Loucy (cell line): ENCODE measurements around the gene ZDHHC4.

Experiments used
- EZH2phosphoT487 ChIP-seq: fragments of 200-600 bp; IDR thresholded peaks from 2 replicates; pipeline ENCODE4 v1.6.1; 2018; ENCODE audit warnings: antibody characterized with exemption, mild to moderate bottlenecking, moderate library complexity, borderline replicate concordance
- TF ChIP-seq, protein P1 (sequence below): fragments of 200-600 bp; sonication (generic); conservative IDR thresholded peaks from 2 replicates; pipeline ENCODE4 v1.5.1; 2014; ENCODE audit warnings: mild to moderate bottlenecking, antibody characterized with exemption, low read length

DNA sequence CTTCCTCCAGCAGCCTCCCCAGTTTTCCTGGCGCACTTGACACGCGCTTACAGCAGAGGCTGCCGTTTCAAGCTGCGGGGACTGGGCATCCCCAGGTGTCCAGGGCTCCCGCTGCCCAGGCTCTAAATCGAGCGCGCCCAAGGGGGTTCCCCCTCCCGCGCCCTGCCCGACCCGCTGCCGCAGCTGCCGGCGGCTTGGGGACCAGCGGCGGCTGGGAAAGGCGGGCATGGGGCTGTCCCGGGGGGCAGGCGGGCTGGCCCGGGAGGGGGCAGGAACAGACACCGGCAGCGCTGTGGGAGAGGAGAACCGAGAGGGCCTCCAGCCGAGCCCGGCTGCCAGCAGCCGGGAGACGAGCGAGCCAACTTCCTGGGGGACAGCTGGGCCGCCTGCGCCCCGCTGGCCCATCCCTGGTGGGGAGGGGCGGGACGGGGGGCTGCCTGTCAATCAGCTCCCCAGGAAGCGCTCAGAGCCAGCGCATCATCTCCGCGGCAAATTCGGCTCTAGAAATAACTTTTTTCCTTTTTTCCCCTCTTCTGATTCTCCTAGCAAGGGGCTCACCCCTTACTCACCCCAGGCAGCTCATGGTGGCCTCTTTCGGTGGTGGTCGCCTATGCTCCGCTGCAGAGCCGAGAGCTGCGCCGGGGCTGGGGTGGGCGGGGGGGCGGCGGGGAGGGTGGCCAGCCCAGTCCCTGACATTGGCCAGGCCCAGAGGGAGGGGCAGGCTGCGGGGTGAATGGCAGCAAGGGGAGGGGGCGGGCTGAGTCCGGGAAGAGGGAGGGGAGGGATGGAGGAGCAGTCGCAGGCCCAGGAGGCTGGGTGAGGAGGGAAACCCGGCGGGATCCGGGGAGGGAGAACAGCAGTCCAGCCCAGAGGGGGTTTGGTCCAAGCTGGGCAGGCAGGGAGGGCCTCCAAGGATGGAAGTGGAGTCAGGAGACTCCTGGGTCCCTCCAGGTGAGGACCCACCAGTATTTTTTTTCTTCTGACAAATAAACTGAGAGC is 40.7 kb upstream of the ZDHHC4 start:
- TF ChIP-seq, protein P1, sequence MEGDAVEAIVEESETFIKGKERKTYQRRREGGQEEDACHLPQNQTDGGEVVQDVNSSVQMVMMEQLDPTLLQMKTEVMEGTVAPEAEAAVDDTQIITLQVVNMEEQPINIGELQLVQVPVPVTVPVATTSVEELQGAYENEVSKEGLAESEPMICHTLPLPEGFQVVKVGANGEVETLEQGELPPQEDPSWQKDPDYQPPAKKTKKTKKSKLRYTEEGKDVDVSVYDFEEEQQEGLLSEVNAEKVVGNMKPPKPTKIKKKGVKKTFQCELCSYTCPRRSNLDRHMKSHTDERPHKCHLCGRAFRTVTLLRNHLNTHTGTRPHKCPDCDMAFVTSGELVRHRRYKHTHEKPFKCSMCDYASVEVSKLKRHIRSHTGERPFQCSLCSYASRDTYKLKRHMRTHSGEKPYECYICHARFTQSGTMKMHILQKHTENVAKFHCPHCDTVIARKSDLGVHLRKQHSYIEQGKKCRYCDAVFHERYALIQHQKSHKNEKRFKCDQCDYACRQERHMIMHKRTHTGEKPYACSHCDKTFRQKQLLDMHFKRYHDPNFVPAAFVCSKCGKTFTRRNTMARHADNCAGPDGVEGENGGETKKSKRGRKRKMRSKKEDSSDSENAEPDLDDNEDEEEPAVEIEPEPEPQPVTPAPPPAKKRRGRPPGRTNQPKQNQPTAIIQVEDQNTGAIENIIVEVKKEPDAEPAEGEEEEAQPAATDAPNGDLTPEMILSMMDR, result no peak
- TF ChIP-seq EZH2phosphoT487, result no peak
